HG03135 (cell line): ENCODE measurements around the gene CACNA1H.

Experiments
- ATAC-seq: cut with Tn5 transposase; IDR thresholded peaks from one replicate; pipeline ENCODE4 v1.9.1; 2021; ENCODE audit warnings: mild to moderate bottlenecking, moderate library complexity; ENCODE audit not compliant: unreplicated experiment

The CACNA1H gene

DNA sequence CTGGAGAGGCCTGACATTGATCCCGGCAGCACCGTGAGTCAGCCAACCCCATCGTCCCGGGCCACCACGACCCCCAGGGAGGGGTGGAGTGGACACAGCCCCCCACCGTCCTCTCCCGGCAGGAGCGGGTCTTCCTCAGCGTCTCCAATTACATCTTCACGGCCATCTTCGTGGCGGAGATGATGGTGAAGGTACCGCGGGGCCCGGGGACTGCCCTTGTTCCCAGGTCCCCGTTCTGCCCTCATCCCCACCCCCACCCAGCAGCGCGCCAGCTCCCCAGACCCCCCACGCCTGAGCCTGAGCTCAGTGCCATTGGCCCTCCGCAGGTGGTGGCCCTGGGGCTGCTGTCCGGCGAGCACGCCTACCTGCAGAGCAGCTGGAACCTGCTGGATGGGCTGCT is 57.6 kb downstream of the CACNA1H start:
- ATAC-seq: no peak

- ATAC-seq: no peak
Measured at GRCh38 chr16:1211451-1212268, 58.8 kb downstream of the CACNA1H start.

DNA sequence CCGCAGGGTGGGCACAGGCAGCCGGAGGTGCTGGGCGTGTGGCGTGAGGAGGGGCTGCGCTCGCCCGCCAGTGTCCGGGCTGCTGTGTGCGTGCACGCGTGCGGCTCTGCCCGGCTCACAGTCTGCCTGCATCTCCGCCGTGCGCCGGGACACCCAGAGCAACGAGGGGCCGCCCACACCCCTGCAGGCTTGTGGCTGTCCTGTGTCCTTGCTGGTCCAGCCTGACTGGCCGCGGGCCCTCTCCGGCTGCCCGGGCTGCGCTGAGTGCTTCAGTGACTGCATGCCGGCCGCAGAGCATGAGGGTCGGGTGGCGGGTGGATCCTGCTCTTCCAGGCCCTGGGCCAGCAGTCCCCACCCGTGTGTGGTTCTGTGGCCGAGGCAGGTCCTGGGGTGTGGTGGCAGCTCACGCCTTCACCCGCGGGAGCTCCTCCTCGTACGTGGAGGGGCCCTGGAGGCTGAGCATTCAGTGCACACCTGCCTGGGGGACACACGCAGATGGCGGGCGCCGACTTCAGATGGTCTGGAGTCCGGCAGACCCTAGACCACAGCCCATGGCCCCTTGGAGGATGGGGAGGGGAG is 59.8 kb downstream of the CACNA1H start:
- no peak for ATAC-seq

GRCh38 chr16:1213231-1213630 is 60.3 kb downstream of the CACNA1H start:
- ATAC-seq: no peak

- ATAC-seq: no peak
Measured at GRCh38 chr16:1213796-1214372, 61.0 kb downstream of the CACNA1H start.

GRCh38 chr16:1214719-1215118 is 61.8 kb downstream of the CACNA1H start:
- no peak for ATAC-seq

DNA sequence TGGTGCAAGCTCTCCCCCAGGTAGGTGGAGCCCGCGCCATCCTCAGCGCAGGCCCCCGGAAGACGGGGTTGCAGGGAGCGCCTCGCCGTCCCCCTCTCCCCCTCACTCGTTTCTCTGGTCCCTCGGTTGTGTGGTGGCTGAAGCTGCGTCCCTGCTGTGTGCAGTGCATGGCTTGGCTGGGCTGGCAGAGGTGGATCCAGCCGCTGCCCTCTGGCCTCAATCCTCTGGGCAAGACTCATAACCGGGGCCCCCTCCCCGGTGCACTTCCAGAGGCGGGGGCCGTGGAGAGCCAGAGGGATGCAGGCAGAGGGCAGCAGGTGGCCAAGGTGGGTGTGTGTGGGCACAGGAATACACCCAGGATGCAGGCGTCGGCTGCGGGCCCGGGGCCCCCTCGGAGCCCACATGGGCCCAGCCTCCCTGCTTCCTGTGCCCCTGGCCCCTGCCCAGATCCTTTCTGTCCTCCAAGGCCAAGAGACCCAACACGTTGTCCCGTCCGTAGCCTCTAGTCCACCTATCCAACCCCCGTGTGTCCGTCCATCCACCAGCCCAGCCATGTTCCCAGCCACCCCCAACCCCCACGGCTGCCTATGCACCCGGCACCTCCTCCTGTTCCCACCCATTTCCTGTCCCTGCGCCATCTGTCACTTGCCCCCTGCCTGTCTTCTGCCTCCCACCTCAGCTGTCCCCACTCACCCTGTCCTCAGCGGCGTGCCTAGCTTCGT is 62.8 kb downstream of the CACNA1H start:
- no peak for ATAC-seq

DNA sequence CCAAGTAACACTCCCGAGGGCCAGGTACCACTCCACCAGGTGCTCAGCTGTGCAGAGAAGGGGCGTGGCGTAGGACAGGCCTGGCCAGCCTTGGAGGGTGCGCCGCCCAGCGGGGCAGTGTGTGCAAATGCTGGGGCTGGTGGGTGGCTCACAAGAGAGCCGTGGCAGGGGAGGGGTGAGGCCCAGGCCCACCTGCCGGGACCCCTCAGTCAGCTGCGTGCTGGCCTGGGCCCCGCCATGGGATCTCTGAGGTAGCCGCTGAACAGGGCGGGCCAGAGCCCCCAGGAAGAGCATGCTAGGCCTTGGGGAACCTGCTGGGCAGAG is 63.4 kb downstream of the CACNA1H start:
- no peak for ATAC-seq

- no peak for ATAC-seq
Measured at GRCh38 chr16:1216681-1217400, 63.9 kb downstream of the CACNA1H start.

GRCh38 chr16:1217526-1217925 is 64.6 kb downstream of the CACNA1H start:
- ATAC-seq: no peak

GRCh38 chr16:1218061-1218929 is 65.4 kb downstream of the CACNA1H start:
- no peak for ATAC-seq

DNA sequence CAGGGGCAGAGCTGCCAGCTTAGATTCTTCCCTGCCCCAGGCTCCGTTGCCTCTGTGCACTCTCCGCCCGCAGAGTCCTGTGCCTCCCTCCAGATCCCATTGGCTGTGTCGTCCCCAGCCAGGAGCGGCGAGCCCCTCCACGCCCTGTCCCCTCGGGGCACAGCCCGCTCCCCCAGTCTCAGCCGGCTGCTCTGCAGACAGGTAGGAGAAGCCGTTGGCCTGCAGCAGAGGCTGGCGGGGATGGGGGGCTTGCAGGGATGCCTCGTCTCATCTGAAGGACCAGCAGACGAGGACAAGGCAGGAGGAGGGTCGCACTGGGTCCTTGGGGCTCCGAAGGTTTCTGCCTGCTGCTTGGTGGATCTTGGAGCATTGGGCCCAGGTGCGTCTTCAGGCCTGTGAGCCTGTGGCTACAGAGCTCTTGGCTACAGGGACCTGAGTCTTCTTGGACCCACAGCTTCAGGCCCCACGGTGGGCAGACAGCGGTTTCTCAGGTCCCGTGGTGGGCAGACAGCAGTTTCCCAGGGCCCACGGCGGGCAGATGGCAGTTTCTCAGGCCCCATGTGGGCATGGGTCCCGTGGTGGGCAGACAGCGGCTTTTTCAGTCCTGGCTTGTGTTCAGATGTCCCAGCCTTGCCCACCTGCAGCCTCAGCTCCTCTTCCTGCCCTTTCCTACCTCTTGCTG is 66.2 kb downstream of the CACNA1H start:
- ATAC-seq: no peak

- no peak for ATAC-seq
Measured at GRCh38 chr16:1220098-1220728, 67.3 kb downstream of the CACNA1H start.

DNA sequence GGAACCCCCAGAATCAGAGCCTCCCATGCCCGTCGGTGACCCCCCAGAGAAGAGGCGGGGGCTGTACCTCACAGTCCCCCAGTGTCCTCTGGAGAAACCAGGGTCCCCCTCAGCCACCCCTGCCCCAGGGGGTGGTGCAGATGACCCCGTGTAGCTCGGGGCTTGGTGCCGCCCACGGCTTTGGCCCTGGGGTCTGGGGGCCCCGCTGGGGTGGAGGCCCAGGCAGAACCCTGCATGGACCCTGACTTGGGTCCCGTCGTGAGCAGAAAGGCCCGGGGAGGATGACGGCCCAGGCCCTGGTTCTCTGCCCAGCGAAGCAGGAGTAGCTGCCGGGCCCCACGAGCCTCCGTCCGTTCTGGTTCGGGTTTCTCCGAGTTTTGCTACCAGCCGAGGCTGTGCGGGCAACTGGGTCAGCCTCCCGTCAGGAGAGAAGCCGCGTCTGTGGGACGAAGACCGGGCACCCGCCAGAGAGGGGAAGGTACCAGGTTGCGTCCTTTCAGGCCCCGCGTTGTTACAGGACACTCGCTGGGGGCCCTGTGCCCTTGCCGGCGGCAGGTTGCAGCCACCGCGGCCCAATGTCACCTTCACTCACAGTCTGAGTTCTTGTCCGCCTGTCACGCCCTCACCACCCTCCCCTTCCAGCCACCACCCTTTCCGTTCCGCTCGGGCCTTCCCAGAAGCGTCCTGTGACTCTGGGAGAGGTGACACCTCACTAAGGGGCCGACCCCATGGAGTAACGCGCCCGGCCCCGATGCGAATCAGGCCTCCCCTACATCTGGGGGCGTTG is 68.1 kb downstream of the CACNA1H start:
- ATAC-seq: no peak

DNA sequence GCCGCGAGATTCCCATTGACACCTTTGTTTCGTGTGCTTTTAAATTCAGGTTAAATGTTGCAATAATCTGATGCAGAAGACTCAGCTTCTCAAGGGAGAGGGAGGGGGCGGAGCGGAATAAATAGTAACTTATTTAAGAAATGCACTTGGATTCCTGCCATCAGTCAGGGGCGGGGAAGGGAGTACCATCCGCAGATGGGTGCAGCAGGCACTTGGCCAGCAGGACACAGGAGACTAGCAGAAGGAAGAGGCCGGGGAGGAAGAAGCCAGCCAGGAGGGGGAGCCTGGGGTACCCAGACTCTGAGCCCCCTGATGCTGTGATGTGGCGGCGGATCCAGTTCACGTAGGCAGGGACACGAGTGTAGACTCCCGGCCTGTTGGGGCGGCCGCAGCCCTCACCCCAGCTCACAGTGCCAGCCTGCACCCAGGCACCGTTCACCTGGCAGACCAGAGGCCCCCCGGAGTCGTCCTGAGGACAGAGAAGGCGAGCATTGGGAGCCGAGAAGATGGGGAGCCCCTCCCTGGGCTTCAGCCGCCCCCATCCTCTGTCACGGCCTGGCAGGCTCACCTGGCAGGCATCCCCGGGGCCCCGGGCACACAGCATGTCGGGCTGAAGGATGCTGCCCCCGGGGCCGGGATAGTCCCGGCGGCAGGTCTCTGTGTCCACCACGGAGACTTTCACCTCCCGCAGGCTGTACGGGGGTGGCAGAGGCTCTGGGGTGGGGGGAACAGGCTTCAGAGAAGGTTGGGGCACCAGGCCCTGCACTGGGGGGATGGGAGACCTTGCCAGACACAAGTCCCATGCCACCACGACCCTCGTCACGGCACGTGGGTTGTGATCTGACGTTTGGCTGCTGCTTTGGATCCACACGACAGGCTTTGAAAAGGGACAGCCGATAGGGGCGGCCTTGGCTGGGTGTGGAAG is 69.0 kb downstream of the CACNA1H start:
- ATAC-seq: no peak

DNA sequence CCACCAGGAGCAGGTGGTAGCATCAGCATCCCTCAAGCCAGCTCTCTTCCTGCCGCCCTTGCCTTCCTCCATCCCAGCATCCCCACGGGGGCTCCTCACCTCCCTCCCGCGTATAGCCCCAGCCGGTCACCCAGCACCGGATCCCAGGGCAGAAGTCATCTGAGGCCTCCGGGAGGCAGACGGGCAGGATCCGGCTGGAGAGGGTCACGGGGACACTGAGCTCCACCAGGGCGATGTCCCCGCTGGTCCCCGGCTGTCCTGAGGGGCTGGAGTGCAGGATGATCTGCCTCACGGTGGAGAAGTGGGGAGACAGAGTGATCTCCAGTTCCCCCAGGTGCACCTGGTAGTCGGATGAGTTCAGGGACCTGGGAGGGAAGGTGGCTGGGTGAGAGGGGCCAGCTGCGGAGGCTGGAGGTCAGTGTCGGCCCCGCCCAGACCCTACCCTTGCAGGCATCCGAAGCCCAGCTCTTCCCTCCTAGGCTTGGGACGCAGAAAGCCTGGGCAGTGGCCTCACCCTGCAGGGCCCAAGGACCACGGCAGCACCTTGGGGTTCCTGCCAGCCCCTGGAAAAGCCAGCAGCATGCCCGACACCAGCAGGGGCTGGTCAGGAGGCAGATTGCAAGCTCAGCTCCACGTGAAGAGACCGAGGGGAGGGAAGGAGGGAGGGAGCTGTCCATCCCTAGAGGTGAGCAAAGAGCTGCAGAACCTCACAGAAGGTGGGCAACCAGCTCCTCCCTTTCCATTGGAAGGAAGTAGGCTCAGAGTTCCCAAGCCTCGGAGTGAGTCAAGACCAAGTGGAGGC is 69.8 kb downstream of the CACNA1H start:
- no peak for ATAC-seq
